Natural killer cell (primary cell): ENCODE measurements around the gene ATP6V0C. TPM values are rescaled to one million over a fixed set of nuclear protein-coding genes. Genes with fewer than 3 reads are reported as not detected.
A peak's percentile ranks its signal among the peaks of the same experiment; 100 is the strongest.
"Not testable (repeated sequence)": the region's sequence is repeated elsewhere in the genome, so short reads cannot be mapped to it uniquely, and the experiment has no call there.

Experiments
- ATAC-seq, 3 donors: fragments of 150-1000 bp in 2 of 3; fragments of 200-7000 bp in 1 of 3; cut with Tn5 transposase; 1 replicate in 1 of 3; 2 replicates in 2 of 3; pipeline ENCODE4 v1.10.0; 2021; ENCODE audit warnings: mild to moderate bottlenecking in 2 of 3, moderate library complexity in 2 of 3
- DNase-seq, 2 donors: peaks; one replicate each; pipeline versions ENCODE4 v3.0.0 to v3.0.0-alpha.2; 2013 to 2021; ENCODE audit warnings: mixed read lengths in 1 of 2
- H3K27ac ChIP-seq: one replicate; pipeline ENCODE4 v1.5.1; 2013; ENCODE audit warnings: mild to moderate bottlenecking, low read length
- H3K27me3 ChIP-seq: one replicate; pipeline ENCODE4 v1.6.1; 2013; ENCODE audit warnings: low read length; ENCODE audit not compliant: control insufficient read depth, insufficient read depth
- H3K36me3 ChIP-seq: one replicate; pipeline ENCODE4 v1.6.1; 2013; ENCODE audit warnings: low read length; ENCODE audit not compliant: control insufficient read depth, insufficient read depth
- H3K4me1 ChIP-seq: one replicate; pipeline ENCODE4 v1.6.1; 2013; ENCODE audit warnings: low read length; ENCODE audit not compliant: control insufficient read depth, insufficient read depth
- H3K4me3 ChIP-seq: one replicate; pipeline ENCODE4 v1.5.1; 2013; ENCODE audit warnings: low read length
- H3K9me3 ChIP-seq: one replicate; pipeline ENCODE4 v1.6.1; 2013; ENCODE audit warnings: low read length; ENCODE audit not compliant: control insufficient read depth, insufficient read depth
- H3K27ac Mint-ChIP-seq, 2 donors: one replicate each; pipeline ENCODE4 v1.8.0; 2022; ENCODE audit warnings: mild to moderate bottlenecking in 2 of 2, mixed read lengths in 2 of 2, moderate library complexity in 1 of 2
- H3K27me3 Mint-ChIP-seq, 2 donors: one replicate each; pipeline ENCODE4 v1.8.0; 2022; ENCODE audit warnings: low read depth in 2 of 2, mixed read lengths in 2 of 2
- H3K36me3 Mint-ChIP-seq: one replicate; pipeline ENCODE4 v1.8.0; 2022; ENCODE audit warnings: mixed read lengths
- H3K4me1 Mint-ChIP-seq, 2 donors: one replicate each; pipeline ENCODE4 v1.8.0; 2022; ENCODE audit warnings: mixed read lengths in 2 of 2
- H3K4me3 Mint-ChIP-seq: one replicate; pipeline ENCODE4 v1.8.0; 2022; ENCODE audit warnings: mild to moderate bottlenecking, moderate library complexity, mixed read lengths
- H3K9me3 Mint-ChIP-seq, 2 donors: one replicate each; pipeline ENCODE4 v1.8.0; 2022; ENCODE audit warnings: mixed read lengths in 2 of 2
- WGBS: methylation state at CpG from one replicate; pipeline ENCODE4 v1.1.7; 2013; ENCODE audit warnings: missing lambda C conversion rate; ENCODE audit not compliant: insufficient coverage; 5-methylcytosine and 5-hydroxymethylcytosine counted together
- intact Hi-C: fragments of 100-400 bp; cut with micrococcal nuclease; formaldehyde crosslinking; loops from one replicate; pipeline ENCODE4 v1.14.2; 2022
- total RNA-seq, 4 donors: library from RNA; stranded (reverse); fragments of 120-200 nt in 1 of 4; gene quantifications; one replicate each; pipeline versions ENCODE4 v1.2.3 to v1.2.4, GENCODE V29; 2013 to 2022
- TF ChIP-seq, protein P1 (sequence below): fragments of 200-600 bp; IDR thresholded peaks from one replicate; pipeline ENCODE4 v1.8.0; 2022; ENCODE audit warnings: antibody characterized with exemption

ATP6V0C gene
- total RNA-seq, 3 donors from 2014 or later (not counting 1 experiment from before 2014, with no cell fraction given): 183 to 242 (median 217) TPM

DNA sequence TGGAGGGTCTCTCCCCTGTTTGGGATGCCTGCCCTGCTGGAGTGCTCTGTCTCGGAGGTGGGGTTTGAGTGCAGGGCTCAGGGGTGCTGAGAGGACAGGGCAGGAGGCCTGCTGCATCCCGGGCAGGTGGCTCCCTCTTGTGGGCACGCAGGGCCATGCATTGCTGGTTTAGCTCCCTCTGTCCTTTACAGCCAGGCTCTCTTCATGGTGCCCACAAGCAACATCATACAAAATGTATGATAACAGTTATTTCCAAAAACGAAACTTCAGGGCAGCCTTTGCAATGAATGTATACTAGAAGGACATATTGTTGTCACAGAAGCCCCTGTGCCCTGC is 47.0 kb downstream of the ATP6V0C start:
- intact Hi-C loops: not testable (repeated sequence)

DNA sequence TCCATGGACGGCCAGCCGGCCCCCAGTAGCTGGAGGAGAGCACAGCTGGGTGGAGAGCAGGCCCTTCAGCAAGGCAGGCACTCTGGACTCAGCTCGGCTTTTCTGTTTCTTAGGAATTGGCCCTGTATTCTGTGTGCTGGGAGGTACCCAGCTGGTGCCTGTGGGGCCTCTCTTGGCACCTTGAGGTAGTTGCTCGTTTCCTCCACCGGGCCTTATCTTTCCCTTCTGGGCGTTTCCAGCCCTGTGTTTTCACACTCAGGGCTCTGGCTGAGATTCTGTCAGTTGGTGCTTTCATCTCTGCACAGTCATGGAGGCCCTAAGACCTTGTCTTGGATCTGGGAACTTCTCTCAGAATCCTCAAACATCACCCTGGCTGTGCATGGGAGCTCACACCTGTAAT is 53.8 kb downstream of the ATP6V0C start:
- WGBS: no CpG with 5 or more reads among the region's 6 CpGs
- H3K36me3 Mint-ChIP-seq, H3K9me3 ChIP-seq, H3K4me1 ChIP-seq, H3K27me3 Mint-ChIP-seq, H3K4me3 ChIP-seq, H3K27ac ChIP-seq, H3K27me3 ChIP-seq, H3K36me3 ChIP-seq, ATAC-seq, DNase-seq, H3K4me1 Mint-ChIP-seq, H3K9me3 Mint-ChIP-seq, H3K4me3 Mint-ChIP-seq, intact Hi-C loops, H3K27ac Mint-ChIP-seq: not testable (repeated sequence)

More for the DNA sequence above, 47.0 kb downstream of the ATP6V0C start:
- not testable (repeated sequence) for H3K27me3 ChIP-seq, H3K36me3 ChIP-seq, H3K27me3 Mint-ChIP-seq, H3K4me1 ChIP-seq, H3K27ac Mint-ChIP-seq, H3K9me3 ChIP-seq, H3K36me3 Mint-ChIP-seq, H3K4me1 Mint-ChIP-seq, H3K4me3 ChIP-seq, H3K27ac ChIP-seq, H3K4me3 Mint-ChIP-seq, H3K9me3 Mint-ChIP-seq
- ATAC-seq (peak; percentile 92 to 99 (median 94)), DNase-seq (peak in 1 of 2 donors; percentile 67)
- TF ChIP-seq, protein P1, sequence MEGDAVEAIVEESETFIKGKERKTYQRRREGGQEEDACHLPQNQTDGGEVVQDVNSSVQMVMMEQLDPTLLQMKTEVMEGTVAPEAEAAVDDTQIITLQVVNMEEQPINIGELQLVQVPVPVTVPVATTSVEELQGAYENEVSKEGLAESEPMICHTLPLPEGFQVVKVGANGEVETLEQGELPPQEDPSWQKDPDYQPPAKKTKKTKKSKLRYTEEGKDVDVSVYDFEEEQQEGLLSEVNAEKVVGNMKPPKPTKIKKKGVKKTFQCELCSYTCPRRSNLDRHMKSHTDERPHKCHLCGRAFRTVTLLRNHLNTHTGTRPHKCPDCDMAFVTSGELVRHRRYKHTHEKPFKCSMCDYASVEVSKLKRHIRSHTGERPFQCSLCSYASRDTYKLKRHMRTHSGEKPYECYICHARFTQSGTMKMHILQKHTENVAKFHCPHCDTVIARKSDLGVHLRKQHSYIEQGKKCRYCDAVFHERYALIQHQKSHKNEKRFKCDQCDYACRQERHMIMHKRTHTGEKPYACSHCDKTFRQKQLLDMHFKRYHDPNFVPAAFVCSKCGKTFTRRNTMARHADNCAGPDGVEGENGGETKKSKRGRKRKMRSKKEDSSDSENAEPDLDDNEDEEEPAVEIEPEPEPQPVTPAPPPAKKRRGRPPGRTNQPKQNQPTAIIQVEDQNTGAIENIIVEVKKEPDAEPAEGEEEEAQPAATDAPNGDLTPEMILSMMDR: peak; percentile 51
- WGBS: no CpG with 5 or more reads among the region's 4 CpGs

DNA sequence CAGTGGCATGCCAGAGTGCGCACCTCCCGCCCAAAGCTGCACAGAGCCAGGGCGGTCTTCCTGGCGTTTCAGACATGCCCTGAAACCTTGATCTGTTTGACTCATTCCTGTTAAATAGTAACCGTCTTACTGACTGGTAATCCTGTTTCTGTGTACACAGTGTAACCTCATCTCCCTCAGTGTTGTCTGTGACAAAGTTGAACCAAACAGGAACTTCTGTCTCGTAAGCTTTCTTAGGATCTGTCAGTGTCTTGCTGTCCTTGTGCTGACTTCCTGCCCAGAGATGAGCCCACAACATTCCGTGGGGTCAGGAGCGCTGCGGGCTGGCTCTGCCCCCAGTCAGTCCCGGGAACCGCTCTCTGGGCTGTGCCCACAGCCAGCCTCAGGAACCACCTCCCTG is 54.8 kb downstream of the ATP6V0C start:
- H3K4me1 Mint-ChIP-seq, H3K4me3 ChIP-seq, H3K4me3 Mint-ChIP-seq, DNase-seq, H3K36me3 Mint-ChIP-seq, intact Hi-C loops, H3K9me3 Mint-ChIP-seq, H3K9me3 ChIP-seq, H3K27me3 Mint-ChIP-seq, H3K27ac ChIP-seq, H3K4me1 ChIP-seq, H3K27ac Mint-ChIP-seq, H3K36me3 ChIP-seq, ATAC-seq, H3K27me3 ChIP-seq: not testable (repeated sequence)
- WGBS: no CpG with 5 or more reads among the region's 11 CpGs

Other genes with a start within 250 kb of the ATP6V0C start
- 100 to 1,000 TPM; 269 to 284 (median 273) TPM for gene RNPS1, start 245.8 kb upstream of the ATP6V0C start, total RNA-seq
- 10 to 100 TPM; 12.2 to 17.5 (median 16.6) TPM for gene ABCA3, start 173.2 kb upstream of the ATP6V0C start, total RNA-seq
- 10 to 100 TPM in 1 of 3 donors, 1 to 10 TPM in 2; 7.5 to 14.2 (median 8.4) TPM for gene CCNF, start 84.5 kb upstream of the ATP6V0C start, total RNA-seq
- 1 to 10 TPM in 1 of 3 donors, under 1 TPM in 2; 0.47 to 2.2 (median 0.55) TPM for gene TEDC2, start 53.8 kb upstream of the ATP6V0C start, total RNA-seq
- not detected for gene NTN3, start 42.7 kb upstream of the ATP6V0C start, total RNA-seq
- gene TBC1D24, start 38.8 kb upstream of the ATP6V0C start, total RNA-seq: 10 to 100 TPM in 2 of 3 donors, 1 to 10 TPM in 1; 7.2 to 13.0 (median 10.9) TPM
- 100 to 1,000 TPM; 129 to 162 (median 144) TPM for gene AMDHD2, start 6.4 kb downstream of the ATP6V0C start, total RNA-seq
- under 1 TPM; 0.28 to 0.56 (median 0.45) TPM for gene CEMP1, start 17.5 kb downstream of the ATP6V0C start, total RNA-seq
- 10 to 100 TPM; 63.1 to 80.7 (median 73.5) TPM for gene PDPK1, start 24.1 kb downstream of the ATP6V0C start, total RNA-seq
- 10 to 100 TPM; 34.2 to 37.9 (median 36.5) TPM for gene KCTD5, start 168.6 kb downstream of the ATP6V0C start, total RNA-seq
- gene PRSS27, start 206.3 kb downstream of the ATP6V0C start, total RNA-seq: 1 to 10 TPM in 2 of 3 donors, under 1 TPM in 1; 0.42 to 1.3 (median 1.2) TPM
- 1,000 to 10,000 TPM; 1,131 to 1,162 (median 1,149) TPM for gene SRRM2, start 238.7 kb downstream of the ATP6V0C start, total RNA-seq